RWPE1 (cell line): ENCODE data around the gene TMA7.

Experiments
- CTCF ChIA-PET: fragments of 350-600 bp; sonication (Branson Sonifier 250); formaldehyde crosslinking; extraction: SDS; loops from one replicate; lab custom pipeline; 2021; lab: Yijun Ruan, JAX
- POLR2A ChIA-PET: fragments of 400-600 bp; formaldehyde crosslinking; extraction: SDS; loops from one replicate; lab custom pipeline; 2020; ENCODE audit warnings: antibody characterized with exemption; ENCODE audit not compliant: low non-redundant PET; lab: Yijun Ruan, JAX
- DNase-seq: peaks from one replicate; pipeline ENCODE4 v3.0.0; 2012; ENCODE audit warnings: low spot score
- H3K27ac ChIP-seq: fragments of 450-650 bp; 2 replicates; pipeline ENCODE4 v1.5.1; 2017
- TF ChIP-seq, protein P1 (sequence below): fragments of 450-650 bp; conservative IDR thresholded peaks from 2 replicates; pipeline ENCODE4 v1.5.1; 2017; ENCODE audit warnings: low read depth, mild to moderate bottlenecking

TMA7 gene

DNA sequence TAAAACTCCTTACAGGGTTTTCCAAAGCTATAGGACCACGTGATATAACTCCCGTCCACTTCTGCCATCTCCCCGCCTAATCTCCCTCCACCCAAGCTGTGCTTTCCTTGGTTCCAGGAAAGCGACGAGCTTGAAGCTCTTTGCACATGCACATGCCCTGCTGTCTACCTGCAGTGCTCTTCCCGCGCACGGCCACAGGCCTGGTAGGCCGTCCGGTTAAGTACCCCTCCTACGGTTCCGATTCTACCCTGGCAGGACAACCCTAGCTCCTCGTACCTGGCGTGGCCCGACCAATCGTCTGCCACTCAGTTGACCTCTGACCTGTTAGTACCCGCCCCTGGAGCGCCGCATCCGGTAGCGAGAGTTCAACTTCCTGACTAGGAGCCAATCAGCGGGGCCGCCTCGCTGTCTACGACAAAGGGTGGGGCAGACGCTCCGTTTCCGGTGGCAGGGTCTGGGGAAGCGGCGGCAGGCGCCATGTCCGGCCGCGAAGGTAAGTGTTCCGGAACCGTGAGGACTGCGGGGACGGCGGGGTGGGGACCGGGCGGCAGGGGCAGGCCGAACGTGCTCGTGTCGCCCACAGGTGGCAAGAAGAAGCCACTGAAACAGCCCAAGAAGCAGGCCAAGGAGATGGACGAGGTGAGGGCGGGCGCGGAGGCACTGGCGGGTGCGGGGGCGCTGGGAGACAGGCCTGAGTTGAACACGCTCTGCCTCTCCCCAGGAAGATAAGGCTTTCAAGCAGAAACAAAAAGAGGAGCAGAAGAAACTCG is at the start of gene TMA7, which contains the start of gene CCDC51:
TSS of gene TMA7 (plus strand) at position 438 of the 770 bp plus-strand sequence. CDS start at position 478, 40 bp downstream.
TSS of gene CCDC51 (minus strand) at position 300 of the 770 bp plus-strand sequence. CDS start 4,991 bp downstream, outside the sequence.
- ChIA-PET POLR2A (interaction anchor here (0.6 kb wide), 2 partner anchors 61 to 102 kb away, joined by 3 to 4 read pairs; no protein-coding TSS in a partner anchor), CTCF (interaction anchor here (0.6 to 1.1 kb wide), 3 partner anchors 38 to 176 kb away, joined by 3 to 5 read pairs (median 3); no protein-coding TSS in a partner anchor)
- peak within 1 kb of the TSS; percentile 86 for H3K27ac ChIP-seq
- TF ChIP-seq, protein P1, sequence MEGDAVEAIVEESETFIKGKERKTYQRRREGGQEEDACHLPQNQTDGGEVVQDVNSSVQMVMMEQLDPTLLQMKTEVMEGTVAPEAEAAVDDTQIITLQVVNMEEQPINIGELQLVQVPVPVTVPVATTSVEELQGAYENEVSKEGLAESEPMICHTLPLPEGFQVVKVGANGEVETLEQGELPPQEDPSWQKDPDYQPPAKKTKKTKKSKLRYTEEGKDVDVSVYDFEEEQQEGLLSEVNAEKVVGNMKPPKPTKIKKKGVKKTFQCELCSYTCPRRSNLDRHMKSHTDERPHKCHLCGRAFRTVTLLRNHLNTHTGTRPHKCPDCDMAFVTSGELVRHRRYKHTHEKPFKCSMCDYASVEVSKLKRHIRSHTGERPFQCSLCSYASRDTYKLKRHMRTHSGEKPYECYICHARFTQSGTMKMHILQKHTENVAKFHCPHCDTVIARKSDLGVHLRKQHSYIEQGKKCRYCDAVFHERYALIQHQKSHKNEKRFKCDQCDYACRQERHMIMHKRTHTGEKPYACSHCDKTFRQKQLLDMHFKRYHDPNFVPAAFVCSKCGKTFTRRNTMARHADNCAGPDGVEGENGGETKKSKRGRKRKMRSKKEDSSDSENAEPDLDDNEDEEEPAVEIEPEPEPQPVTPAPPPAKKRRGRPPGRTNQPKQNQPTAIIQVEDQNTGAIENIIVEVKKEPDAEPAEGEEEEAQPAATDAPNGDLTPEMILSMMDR: no peak
- peak; percentile 97 for DNase-seq

DNA sequence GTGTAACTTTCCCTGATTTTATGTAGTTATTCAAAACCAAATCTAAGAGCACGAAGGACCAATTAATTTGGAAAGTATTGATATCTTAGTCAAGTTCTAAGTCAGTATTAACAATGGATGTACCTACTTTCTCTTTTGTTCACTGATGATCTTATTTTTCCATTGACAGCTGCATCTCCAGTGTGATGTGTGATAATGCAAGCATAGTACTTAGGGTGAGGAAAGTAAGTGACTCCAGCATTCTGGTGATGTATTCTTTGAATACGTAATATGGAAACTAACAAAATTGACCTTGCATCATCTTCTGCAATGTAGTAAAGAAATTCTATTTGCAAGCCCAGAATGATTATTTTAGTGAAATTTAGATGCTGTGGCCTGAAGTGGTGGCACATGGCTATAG is 45.7 kb upstream of the TMA7 start:
- CTCF ChIA-PET: no interaction called here
- POLR2A ChIA-PET: no interaction called here
- TF ChIP-seq, protein P1: no peak
- H3K27ac ChIP-seq: no peak overlapping the region
- DNase-seq: no peak

DNA sequence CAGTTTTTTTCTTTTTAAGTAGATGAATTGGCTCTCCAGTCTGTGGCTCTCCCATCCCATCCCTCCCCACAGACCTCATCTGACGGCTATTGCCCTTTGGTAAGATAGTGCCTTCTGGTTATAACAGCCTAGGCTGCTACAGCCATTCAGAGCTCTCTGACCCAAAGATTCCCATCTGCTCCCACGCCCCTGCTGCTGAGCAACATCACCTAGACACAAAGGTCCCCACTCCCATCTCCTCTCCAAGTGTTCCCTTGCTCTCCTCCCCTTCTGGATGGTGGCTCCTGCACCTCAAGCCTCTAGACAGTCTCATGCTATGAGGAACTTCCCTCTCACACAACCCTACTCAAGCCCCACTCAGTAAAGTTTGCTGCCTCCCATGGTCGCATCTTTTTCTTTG is 44.3 kb upstream of the TMA7 start:
- H3K27ac ChIP-seq: no peak overlapping the region
- TF ChIP-seq, protein P1: no peak
- ChIA-PET POLR2A (no interaction called here), CTCF (no interaction called here)
- no peak for DNase-seq

DNA sequence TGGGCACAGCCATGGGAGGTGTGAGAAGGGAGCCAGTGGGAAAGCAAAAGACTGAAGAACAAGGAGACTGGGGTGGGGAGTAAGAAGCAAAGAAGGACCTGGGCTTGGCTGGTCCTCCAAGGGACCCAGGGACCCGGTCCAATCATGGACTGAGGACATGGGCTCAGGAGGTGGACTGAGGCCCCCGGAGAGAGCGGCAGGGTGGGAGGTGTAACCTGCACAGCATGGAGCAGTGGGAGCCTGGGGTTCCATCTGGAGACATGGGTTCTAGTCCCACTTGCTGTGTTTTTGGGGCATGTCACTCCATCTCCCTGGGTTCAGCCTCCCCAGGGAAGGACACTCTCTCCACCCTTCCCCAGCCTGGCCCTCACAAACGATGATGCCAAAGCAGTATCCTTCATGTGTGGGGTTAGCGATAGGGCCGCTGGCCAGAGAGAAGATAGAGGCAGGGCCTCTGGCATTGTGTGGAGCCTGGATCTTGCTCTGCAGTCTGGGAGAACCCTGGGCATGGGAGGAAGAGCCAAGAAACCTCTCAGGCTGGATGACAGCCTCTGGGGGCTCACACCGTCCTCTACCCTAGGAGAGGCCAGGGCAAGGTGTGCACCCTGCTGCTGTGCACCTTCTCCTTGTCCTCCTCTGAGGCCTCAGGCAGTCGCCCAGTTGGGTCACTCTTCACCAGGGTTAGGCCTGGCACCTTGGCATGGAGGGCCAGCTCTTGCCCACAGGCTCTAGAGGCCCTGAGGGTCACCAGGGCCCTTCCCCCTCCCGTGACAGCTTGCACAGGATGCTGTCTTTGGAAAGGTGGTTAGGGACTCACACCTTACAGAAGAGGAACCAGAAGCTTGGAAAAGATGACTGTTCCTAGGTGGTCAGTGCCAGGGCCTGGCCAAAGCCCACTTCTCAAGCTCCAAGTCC is 42.0 kb upstream of the TMA7 start:
- peak overlapping the region; percentile 99 for H3K27ac ChIP-seq
- POLR2A ChIA-PET: no interaction called here
- CTCF ChIA-PET: interaction anchor here (5.9 kb wide), 1 partner anchor 38 kb away, joined by 68 read pairs; no protein-coding TSS in a partner anchor
- TF ChIP-seq, protein P1: no peak
- DNase-seq: no peak

DNA sequence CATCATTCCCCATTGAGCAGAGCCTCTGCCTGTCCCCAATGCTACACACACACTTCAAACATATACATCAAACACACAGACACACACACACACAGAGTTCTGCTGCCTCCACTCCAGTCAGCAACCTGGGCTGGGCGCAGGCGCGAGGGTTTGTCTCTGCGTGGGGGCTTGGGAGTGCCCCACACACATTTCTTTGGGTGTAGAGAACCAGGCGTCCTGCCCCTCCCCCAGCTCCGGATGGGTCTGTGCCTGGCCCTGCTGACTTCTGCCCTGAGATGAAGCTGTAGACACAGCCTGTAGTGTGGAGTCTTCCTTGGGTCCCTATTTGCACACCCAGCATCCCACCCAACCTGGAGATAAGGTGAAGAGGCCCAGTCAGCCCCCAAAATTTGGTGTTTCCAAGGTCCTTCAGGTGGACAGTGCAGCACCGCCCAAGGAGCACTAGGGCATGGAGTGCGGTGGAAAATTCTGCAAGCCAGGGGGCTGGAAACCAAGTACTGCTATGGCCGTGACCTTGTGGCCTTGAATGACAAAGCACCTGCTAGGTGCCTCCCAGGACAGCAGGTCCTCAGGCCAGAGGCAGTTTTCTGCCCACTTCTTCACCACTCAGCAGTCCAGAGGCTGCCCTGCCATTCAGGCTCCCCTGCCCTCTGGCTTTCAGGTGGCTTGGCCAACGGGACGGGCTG is 41.2 kb upstream of the TMA7 start:
- TF ChIP-seq, protein P1: no peak
- DNase-seq: no peak
- ChIA-PET POLR2A (interaction anchor here (1.0 kb wide), 1 partner anchor 37 kb away, joined by 3 read pairs; no protein-coding TSS in a partner anchor), CTCF (interaction anchor here (5.9 kb wide), 1 partner anchor 37 kb away, joined by 68 read pairs; no protein-coding TSS in a partner anchor)
- peak overlapping the region; percentile 99 for H3K27ac ChIP-seq
